ENCODE results near the gene NCOA4. TPM values are rescaled to one million over a fixed set of nuclear protein-coding genes. Genes with fewer than 3 reads are reported as not detected.

The NCOA4 gene
- total and polyA plus RNA-seq, 2 of the 8 experiments (the other 6 are each of a cell fraction or from before 2014, with no cell fraction given), result 28.9 to 65.2 TPM

DNA sequence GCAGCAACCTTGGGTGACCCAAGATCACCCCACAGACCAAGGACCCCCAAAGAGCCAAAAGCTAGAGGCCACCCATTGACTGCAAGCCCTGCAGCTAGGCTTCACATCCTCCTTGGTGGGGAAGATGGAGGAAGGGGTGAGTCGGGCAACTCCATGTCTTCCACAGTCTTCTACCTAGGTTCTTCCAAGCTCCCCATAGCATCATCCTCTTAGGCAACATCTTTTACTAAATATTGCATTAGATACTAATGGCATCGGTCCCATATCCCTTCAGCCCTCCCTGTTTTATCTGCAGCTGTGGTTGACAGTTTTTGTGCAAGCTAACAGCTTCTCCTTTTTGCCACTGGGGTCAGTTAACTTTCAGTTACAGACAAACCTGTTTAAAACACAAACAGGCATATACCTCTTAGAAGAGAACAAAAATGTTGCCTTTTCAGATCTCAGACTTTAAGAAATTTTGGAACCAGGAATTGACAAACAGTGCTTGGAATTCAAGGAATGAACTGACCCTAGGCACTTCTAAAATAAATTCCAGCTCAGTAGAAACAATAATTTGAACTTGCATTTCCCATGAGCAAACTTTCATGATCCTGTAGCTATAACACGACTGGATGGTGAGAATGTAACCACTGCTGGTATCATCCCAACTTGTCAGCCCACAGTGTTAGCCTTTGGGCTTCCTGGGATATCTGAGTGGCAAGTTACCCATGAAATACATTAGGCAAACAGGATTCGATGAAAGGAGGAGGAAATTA, 49.6 kb upstream of the NCOA4 start:
- Histone ChIP-seq H3K27ac (ENCODE audit: low read depth, low read length) (no peak overlapping the region), H3K9ac (replicated peaks in 1 of 4; ENCODE audit: extremely low read depth in 1 of 4, low read depth in 3 of 4, low read length in 3 of 4) (no peak overlapping the region), H2BK15ac (ENCODE audit: low read length) (no peak overlapping the region), H4K8ac (ENCODE audit: extremely low read depth, insufficient read depth, low read length) (no peak overlapping the region), H4K20me1 (replicated peaks in 1 of 2; ENCODE audit: control insufficient read depth in 1 of 2, insufficient read depth in 2 of 2, low read length in 2 of 2) (no peaks in the 10 kb centered on the region), H2BK20ac (ENCODE audit: low read length) (no peak overlapping the region), H3K23me2 (ENCODE audit: low read depth, low read length) (no peaks in the 10 kb centered on the region), H3K14ac (ENCODE audit: insufficient read length) (no peak overlapping the region), H3K4me1 (replicated peaks in 1 of 4; ENCODE audit: control insufficient read depth in 3 of 4, insufficient read depth in 4 of 4, low read length in 3 of 4) (peaks cover 0 to 3% (median 0%) of the 10 kb centered on the region in 4 experiments; a peak in 1 of 7 replicates), H4K91ac (replicated peaks; ENCODE audit: insufficient read length, low read length) (no peak overlapping the region), H2BK120ac (replicated peaks; ENCODE audit: low read depth, low read length) (no peak overlapping the region), H3K23ac (ENCODE audit: insufficient read length) (no peak overlapping the region), H3K27me3 (replicated peaks in 1 of 4; ENCODE audit: control insufficient read depth in 3 of 4, extremely low read depth in 1 of 4, insufficient read depth in 3 of 4, low read length in 3 of 4) (no peaks in the 10 kb centered on the region), H3K56ac (replicated peaks; ENCODE audit: insufficient read length, low read depth, low read length) (no peak overlapping the region), H2AK5ac (ENCODE audit: low read depth, low read length) (no peak overlapping the region), H2BK5ac (ENCODE audit: low read depth, low read length) (no peak overlapping the region), H3K18ac (ENCODE audit: extremely low read depth, low read length) (no peak overlapping the region), H3K4ac (replicated peaks; ENCODE audit: insufficient read length, low read depth, low read length) (no peak overlapping the region), H3K4me2 (ENCODE audit: insufficient read depth in 1 of 2, low read depth in 2 of 2, low read length in 2 of 2) (no peak overlapping the region), H4K5ac (ENCODE audit: insufficient read length, low read depth, low read length) (no peak overlapping the region), H2AFZ (ENCODE audit: low read length) (no peak overlapping the region), H3K79me2 (ENCODE audit: control insufficient read depth in 1 of 2, insufficient read depth in 2 of 2, low read length in 2 of 2) (no peaks in the 10 kb centered on the region), H3K4me3 (ENCODE audit: extremely low read depth in 1 of 4, insufficient read depth in 2 of 4, low read depth in 3 of 4, low read length in 4 of 4) (no peak overlapping the region), H3K36me3 (ENCODE audit: control insufficient read depth in 2 of 4, insufficient read depth in 4 of 4, low read length in 3 of 4) (no peaks in the 10 kb centered on the region), H3K79me1 (ENCODE audit: low read depth, low read length) (no peaks in the 10 kb centered on the region), H2BK12ac (ENCODE audit: low read depth, low read length) (no peak overlapping the region), H3K9me3 (ENCODE audit: insufficient read depth in 2 of 2, low read depth in 1 of 2, low read length in 1 of 2) (no peaks in the 10 kb centered on the region)
- ChIA-PET CTCF (ENCODE audit: partially characterized antibody) (no interaction called here), POLR2A (ENCODE audit: partially characterized antibody) (no interaction called here)
- FAIRE-seq, result no peak
- WGBS, 2 experiments (ENCODE audit: extremely low coverage in 1 of 2, insufficient coverage in 1 of 2, insufficient read length in 1 of 2, insufficient replicate concordance in 2 of 2, low coverage in 1 of 2, low lambda C conversion rate in 2 of 2, missing lambda C conversion rate in 1 of 2), result 87% methylated on average over 4 of the region's 4 CpGs; no CpG with 5 or more reads in 1 of the 2 experiments
- DNase-seq (ENCODE audit: low read depth in 1 of 2, low spot score in 2 of 2), result no peak
- TF ChIP-seq BRCA1 (IDR thresholded peaks at IDR 0.05; ENCODE audit: low read depth, low read length) (no peak), KDM4A (IDR thresholded peaks at IDR 0.05; ENCODE audit: low read depth, low read length, severe bottlenecking) (no peak)
